ENCODE measurements around the gene CRABP2. TPM values are rescaled to one million over a fixed set of nuclear protein-coding genes. Genes with fewer than 3 reads are reported as not detected.
A peak's percentile ranks its signal among the peaks of the same experiment; 100 is the strongest.

Gene CRABP2
- total RNA-seq: not detected in 2 replicates

DNA sequence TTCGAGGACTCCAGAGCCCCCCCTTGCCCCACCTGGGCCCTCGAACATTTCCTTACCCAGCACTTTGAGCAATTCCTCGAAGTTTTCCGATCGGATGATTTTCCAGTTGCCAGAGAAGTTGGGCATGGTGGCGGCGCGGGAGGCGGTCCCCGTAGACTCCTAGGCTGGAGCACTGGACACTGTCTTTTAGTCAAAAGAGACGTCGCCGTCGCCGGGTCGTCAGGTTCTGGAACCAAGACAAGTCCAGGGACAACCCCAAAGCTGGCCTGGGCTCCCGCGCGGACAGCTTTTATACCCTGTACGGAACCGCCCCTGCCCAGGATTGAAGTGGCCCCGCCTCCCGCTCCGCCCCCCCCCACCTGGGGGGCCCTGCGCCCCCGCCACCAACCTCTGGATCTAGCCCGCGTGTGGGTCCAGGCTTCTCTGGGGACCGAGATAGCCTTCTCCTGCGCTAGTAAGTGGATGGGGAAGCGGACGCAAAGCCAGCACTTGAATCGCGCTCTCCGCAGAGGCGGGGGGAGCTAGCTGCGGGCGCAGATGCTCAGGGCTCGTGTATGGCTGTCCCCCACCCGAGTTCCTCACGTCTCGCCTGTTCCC is at the start of gene CRABP2:
Gene CRABP2, minus strand, starts transcription at position 263 of the 597 bp plus-strand sequence. Its CDS starts 137 bp downstream, at position 126.
- DNase-seq (ENCODE audit: low read depth in 2 of 2): no peak

DNA sequence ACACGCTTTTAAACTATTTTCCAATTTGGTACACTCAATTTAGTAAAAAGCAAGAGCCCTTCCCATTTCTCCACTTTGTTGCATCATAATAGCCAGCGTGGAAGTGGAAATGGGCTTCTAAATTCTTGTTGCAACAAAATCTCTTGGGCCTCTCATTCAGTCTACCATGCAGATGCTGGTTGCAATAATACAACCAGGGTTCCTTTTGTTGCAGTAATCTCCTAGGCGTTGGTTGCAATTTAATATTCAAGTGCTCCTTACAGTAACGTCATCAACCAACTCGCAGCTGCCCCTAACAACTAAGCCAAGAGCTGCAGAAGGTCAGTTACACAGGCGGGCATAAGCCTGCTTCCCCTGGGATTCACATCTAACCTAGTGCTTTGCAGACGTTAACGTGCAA is 48.8 kb upstream of the CRABP2 start:
- no peak for DNase-seq (ENCODE audit: low read depth in 2 of 2)

DNA sequence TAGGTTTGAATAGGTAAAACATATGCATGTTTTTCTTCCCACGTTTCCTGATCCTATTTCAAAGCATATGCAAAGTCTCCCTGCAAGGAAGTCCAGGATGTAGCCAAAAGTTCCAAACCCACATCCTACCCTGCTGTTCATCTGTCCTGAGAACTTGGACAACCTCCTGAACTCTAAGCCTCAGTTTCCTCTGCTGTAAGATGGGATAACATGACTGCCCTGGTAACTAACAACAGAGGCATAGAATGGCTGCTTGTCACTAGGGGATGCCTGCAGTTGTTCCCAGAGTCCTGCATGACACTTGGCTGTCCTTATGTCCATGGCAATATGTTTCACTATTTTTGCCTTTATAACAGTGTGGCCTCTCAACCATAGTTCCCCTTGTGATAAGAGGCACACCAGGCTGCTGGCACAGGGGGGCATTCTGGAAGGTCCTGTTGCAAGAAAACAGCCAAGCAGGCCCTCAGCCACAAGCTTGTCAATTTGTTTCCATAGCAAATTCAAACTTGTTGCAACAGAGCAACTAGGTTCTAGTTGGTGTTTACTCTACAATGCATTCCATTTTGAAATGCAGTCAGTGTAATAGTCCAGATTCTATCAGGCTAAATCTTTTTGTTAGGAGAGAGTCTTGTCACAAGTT is 47.6 kb upstream of the CRABP2 start:
- DNase-seq (ENCODE audit: low read depth in 2 of 2): peak; percentile 13 to 41

DNA sequence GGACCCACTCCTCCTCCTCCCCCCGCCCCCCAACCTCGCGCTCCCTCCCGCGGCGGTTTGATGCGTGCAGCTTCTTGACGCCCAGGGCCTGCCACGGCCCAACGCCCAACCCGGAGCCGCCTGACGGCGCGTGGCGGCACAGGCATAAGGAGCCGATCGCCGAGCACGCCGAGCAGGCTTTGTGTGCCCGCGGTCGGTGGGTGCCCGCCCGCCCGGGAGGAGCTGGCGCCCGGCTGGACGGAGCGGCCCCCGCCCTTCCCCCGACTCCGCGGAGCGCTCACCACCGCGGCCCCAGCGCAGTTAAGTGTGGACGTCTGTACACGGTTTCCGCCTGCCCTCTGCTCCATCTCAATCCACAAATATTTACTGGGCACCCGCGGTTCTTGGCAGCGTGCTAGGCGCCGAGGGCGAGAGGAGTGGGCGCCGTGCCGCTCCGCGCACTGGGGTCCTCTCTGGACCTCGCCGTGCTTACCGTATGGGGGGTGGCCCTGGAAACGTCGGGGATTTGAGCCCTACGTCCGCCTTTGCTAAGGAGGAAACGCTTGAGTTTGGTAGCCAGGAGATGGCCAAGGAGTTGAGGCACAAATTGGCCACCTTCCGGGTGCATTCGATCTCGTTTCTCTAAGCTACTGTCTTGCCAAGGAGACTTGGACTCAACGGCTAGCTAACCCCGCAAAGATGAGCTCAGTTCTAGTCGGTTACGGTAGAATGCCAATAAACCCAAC is 46.5 kb upstream of the CRABP2 start:
- peak; percentile 97 to 98 for DNase-seq (ENCODE audit: low read depth in 2 of 2)

DNA sequence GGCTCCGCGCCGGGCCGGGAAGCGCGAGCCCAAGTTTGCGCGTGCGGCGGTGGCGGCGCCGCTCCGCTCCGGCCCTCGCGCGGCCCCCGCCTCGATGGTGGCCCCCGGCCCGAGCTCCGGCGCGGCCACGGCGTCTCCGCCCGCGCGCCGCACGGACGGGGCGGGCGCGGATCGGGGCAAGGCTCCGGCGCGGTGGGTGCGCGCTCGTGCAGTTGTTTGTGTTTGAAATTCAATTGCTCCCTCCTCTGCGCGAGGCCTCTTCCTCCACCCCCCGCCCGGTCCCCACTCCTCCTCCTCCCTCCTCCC is 46.0 kb upstream of the CRABP2 start, which contains the start of gene HDGF:
Gene HDGF, minus strand, starts transcription at position 225 of the 306 bp plus-strand sequence. CDS start 246 bp downstream, outside the sequence.
- DNase-seq (ENCODE audit: low read depth in 2 of 2): no peak

DNA sequence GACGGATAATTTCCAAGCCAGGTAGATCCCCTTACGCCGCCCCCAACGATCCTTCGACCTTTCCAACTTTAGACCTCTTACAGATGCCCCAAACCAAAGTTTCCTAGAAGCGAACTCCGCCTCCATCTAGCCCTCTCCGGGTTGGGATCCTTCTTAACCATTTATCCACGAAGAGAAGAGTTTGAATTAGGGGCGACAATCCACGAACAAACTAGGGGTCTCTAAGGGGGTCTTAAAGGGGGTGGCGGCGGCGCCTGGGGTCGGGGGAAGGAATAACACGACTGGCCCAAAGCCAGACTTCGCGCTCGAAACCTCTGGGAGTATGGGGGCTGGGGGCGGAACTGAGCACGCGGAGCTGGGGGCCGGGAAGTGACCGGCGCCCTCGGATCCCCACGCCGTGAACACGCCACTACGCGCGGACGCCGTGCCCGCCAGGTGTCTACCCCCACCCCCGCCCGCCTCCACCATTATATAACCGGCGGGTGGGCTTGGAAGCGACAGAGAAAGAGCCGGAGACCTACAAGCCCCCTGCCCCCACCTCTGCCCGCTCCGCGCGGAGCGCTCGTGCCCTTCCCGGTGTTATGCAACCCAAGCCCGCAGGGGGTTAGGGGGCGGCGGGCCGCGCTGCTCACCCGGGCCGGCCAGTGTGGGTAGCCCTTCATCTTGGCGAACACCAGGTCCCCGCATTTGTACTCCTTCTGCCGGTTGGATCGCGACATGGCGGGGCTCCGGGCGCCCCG is 45.5 kb upstream of the CRABP2 start:
- DNase-seq (ENCODE audit: low read depth in 2 of 2): peak; percentile 43 to 56

DNA sequence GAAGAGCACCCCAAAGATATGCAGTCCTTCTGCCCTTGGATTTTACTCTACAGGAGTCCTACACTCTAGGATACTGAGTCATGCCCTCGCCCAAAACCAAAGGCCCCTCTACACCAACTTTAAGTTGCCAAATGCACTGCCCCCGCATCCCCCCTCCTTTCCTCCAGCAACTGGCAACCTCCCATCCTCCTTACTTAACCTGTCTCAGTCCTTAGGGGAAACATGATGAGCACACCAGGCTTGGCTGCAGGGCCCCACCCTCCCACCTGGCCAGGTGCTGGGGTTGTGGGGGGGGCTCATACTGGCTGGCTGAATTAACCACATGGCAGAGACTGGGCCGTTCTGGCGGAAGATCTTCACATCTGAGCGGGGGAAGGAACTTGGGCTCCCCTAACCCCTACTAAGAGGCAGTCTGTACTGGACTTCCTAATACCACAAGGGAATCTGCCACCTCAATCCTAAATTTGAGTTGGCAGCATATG is 44.8 kb upstream of the CRABP2 start:
- DNase-seq (ENCODE audit: low read depth in 2 of 2): peak; percentile 9 to 10

DNA sequence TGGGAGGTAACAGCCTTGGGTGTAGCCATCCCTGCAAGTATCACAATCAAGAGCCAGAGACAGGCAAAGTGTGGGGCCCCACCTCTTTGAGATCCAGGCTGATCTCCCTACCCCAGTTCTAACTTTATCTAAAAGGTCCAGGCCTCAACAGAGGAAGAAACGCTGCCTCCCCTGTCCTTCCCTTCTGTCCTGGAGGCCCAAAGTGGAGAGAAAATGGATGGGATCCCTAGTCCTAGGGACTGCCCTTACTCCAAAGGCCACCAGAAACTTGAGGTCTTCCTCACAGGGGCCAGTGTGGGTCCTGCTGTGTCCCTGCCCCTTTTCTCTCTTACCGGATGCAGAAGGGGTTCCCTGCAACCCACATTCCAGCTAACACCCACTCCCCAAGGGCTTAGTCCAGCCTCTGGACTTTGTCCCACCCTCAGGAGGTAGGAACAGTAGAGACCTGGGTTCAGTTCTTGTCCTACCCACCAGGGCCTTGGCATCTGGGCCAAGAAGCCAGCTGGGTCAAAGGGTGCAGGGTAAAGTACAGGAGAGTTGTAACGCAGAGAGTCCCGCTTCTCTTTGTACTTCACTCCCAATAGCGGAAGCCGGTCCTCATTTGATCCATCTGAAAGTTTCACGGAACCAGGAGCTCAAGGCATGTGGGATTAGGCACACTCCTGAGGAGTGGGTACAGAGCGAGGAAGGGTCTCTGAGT is 44.2 kb upstream of the CRABP2 start:
- peak in 1 of 2 donors; percentile 9 for DNase-seq (ENCODE audit: low read depth in 2 of 2)

DNA sequence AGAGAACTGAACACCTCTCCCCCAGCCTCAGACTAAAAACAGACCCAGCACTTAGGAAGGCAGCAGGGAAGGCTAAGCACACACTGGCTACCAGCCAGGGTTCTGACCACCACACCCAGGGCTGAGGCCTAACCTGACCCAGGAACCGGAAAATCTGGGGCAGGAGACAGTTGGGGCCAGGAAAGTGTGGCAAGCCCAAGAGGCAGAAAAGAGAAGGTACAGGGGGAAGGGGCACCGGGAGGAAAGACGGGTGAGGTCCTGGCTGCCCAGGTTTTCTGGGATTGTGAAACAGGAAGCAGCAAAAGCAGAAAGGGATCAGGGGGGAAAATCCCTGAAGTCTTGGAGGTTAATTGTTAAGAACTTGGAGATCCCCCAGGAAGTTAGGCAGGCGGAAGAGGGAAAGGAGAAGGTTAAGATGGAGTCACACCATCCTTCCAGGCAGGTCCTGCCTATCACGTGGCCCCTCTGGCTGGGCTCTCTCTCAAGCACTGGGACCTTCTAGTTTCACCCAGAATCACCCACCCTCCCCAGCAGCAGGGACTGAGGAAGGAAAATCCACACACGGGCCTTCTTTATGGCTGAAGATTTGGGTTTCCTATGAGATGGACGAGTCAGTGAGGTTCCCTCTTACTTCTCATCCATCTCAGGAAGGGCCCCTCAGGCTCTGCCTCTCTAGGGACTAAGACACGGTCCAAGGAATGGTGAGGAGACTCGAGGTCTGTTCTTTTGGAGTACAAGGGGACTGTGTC is 43.5 kb upstream of the CRABP2 start:
- peak; percentile 50 to 79 for DNase-seq (ENCODE audit: low read depth in 2 of 2)

DNA sequence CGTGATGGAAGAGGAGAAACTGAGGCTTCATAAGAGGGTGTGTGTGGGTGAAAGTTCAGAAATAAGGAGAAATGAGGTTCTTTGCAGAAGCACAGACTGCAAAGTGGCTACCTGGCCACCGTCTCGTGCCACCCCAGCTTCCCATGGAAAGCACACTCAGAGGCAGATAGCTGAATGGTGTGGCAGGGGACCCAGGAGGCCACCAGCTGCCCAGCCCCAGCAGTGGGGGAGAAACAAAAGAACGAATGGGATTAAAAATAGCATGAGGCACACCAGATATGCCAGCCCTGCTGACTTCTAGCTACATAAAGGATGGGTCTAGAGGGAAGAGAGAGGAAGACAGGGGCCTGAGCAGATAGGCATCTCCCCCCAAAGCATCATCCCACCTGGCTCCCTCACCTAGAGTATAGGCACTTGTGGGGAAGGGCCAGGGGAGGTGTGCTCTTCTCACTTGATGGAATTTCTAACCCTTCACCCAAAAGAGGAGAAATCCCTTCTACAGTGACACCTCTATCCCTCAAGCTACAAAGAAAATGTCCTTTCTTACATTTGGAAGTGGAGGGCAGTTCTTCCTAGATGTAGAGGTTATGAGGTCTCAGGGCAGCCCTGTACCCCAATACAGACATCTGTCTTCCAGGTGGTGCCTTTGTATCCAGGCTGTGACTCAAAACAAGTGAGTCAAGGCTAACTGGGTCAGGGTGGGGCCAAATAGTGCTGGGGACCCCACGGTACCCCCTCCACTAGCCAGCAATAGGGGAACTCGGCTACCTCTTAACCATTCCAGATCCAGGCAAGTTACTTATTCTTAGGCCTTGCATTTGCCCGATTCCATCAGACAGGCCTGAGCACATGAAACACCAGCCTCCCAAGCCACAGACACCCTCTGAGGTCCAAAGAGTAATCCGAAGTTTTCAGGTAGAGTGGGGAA is 42.6 kb upstream of the CRABP2 start:
- DNase-seq (ENCODE audit: low read depth in 2 of 2): peak; percentile 9 to 36

DNA sequence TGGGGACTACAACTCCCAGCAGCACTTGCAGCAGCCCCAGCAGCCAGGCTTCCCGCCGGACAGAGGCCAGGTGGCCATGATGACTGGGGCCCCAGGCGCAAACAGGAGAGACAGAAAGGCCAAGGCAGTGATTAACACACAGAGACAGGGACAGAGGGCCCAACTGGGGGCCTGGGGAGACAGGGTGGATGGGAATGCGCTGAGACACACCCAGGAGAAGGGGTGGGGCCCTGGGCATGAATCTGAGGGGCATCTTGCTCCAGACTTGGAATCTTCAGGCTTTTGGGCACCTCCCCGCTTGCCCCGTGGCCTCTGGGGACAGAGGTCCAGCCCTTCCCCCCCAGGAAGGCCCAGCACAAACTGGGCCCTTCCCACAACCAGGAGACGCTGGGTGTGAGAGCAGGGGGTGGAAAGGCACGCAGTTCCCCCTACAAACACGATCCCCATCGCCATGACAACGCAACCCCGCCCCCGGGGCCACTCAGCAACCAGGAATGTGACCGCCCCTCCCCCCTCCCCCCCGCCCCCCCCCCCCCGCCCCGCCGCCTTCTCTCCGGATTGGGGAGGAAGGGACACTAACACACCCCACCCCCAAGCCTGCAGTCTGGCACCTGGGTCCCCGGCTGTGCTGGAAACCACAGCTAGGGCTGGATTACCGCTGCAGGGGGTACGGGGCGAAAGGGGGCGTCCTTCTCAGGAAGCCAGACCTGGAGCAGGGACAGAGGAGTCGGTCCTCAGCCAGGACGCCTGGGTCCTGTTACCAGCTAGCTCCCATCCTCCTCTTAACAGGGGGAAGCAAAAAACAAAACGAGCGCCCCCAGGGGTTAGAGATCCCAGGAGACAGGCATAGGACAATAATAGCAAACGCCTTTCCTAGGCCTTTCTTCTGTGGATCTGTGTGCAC is 41.6 kb upstream of the CRABP2 start:
- peak; percentile 95 to 97 for DNase-seq (ENCODE audit: low read depth in 2 of 2)

DNA sequence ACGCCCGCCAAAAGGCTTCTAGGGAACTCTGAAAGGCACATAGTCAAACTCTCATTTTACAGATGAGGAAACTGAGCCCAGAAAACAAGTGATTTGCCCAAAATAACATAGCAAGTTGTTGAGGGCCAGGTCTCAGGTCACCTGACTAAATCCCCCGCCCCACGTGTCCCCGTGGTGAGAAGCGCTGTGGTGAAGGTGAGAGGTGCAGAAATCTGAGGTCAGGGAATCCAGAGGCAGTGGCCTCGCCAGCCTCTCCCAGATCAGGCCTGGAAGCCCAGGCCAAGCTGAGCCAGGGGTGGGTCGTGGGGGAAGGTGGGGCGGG is 41.0 kb upstream of the CRABP2 start:
- no peak for DNase-seq (ENCODE audit: low read depth in 2 of 2)

DNA sequence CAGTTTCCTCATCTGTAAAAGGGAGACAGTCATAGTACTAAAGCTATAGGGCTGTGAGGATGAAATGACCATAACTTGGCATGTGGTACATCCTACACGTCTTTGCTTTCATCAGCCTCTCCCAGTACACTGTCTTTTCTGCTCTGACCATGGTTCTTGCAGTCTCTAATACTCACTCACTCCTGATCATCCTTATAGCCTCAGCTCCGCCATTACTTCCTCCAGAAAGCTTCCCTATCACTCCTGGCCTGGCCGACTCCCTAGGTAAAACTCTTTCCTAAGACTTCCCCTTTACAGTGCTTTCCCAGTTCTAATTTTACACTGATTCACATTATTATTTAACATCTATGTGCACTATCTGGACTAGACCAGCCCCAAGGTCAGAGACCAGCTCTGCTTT is 40.5 kb upstream of the CRABP2 start:
- DNase-seq (ENCODE audit: low read depth in 2 of 2): no peak

DNA sequence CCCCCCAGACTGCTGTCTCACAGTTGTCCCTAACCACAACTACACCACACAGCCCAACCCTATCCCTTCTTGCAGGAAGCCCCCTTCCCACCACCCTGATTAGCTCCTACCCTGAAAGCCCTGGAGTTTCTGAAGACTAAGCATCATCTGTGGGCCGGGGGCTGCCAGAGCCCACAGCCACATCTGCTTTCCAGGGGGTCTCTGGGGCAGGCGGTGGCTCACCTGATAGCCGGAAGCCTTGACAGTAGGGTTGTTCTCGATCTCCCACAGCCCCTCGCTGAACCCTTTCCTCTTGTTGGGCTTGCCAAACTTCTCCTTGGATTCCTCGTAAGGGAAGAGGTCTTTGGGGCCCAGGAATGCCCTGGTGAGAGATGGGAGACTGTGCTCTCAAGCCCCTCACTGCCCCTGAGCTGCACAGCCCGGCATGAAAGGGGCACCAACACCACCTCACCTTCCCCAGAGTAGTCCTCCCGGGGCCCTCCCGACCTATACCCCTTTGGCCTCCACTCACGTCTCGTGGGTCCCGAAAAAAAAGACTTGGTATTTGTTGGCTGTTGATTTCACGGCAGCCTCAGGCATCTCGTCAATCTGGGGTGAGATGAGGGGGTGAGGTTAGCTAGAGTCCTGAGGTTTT is 39.5 kb upstream of the CRABP2 start:
- DNase-seq (ENCODE audit: low read depth in 2 of 2): no peak

DNA sequence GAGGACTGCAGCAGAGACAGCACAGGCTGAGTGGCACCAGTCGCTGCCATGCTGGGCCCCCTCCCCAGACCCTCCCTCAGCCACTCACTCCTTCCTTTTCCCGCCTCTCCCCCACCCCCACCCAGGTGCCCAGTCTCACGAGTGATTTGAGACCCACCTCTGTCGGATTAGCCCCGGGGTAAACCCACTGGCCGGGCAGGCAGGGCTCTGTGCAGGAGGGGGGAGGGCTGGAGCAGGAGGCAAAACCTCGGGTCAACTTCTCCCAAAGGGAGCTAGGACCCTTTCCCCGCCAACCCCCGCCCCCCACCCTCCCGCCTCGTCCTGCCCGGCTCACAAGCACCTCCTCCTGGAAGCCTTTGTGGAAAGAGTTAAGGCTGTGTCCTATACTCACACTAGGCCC is 39.0 kb upstream of the CRABP2 start:
- DNase-seq (ENCODE audit: low read depth in 2 of 2): no peak

DNA sequence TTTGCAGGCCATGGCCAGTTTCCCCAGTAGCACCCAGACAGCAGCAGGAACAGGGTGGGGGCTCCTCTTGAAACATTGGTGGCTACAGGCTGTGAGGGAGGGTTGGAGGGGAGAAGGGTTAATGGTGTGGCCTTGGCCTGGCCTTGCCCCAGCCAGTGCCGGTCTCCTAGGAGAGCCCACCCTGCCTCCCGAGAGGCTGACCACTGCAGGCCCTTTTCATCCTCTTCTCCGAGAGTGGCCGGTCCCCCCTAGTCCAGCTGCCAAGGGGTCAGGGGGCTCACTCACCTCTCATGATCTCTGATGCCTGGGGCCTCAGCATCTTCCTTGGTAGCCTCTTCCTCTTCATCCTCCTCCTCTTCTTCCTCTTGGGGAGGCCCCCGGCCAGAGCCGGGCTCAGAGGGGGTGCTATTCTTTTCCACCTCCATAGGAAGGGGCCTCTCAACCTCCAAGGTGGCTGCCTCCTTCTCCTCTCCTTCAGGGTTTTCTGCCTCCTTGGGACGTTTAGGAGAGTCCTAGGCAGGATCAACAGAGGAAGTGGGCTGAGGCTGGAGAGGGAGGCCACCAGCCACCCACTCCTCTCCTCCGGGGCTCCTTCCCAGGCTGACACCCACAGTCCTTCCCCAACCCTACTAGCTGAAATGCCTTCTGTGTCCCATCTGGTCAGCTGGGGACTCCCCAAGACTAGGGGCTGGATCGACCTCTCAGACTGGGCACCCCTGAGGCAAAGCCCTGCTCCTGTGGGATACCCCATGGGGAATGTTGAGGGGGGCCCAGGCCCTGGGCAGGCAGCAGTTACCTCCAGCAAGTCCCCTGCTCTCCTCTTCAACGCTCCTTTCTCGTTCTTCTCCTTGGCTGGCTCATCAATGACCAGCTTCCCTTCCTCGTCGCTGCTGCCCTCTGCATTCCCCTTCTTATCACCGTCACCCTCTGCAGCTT is 38.3 kb upstream of the CRABP2 start:
- DNase-seq (ENCODE audit: low read depth in 2 of 2): no peak

DNA sequence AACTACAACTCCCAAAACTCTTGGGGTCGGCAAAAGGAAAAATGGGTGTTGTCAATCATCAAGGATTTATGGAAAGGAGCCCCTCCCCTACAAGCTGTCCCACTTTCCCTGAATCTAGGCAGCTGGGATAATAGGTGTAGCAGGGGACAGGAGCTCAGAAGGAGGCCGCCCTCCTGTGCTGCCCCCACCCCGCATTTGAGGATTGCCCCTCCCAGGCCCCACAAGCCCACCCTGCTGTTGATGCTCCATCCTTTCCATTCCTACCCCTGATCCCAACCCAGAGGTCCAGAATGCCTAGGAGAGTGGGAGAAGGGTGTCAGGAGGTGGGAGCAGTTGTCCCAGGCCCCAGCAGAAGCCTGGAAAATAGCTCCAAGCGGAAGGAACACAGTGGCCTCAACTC is 37.4 kb upstream of the CRABP2 start:
- no peak for DNase-seq (ENCODE audit: low read depth in 2 of 2)

Data from lung microvascular endothelial cell (primary cell).